ENCODE data around the gene RECK. TPM values are rescaled to one million over a fixed set of nuclear protein-coding genes. Genes with fewer than 3 reads are reported as not detected.

Gene RECK
- total RNA-seq, 1 donor from 2014 or later: 3.8 TPM

- DNase-seq (ENCODE audit: low spot score): no peak
- intact Hi-C loops (cut with micrococcal nuclease): no loop called here
- H3K27me3 Mint-ChIP-seq (ENCODE audit: insufficient read depth): no peaks in the 10 kb centered on the region
- peaks cover 96% of the 10 kb centered on the region for H3K4me1 Mint-ChIP-seq (ENCODE audit: low read depth)
- peaks cover 17% of the 10 kb centered on the region for H3K9me3 Mint-ChIP-seq
- H3K27ac Mint-ChIP-seq: peak overlapping the region; percentile 95
- H3K4me3 Mint-ChIP-seq: peak overlapping the region; percentile 79
- peaks cover 32% of the 10 kb centered on the region for H3K36me3 Mint-ChIP-seq (ENCODE audit: low read depth)
These were observed 106.0 kb downstream of the RECK start for GRCh38 chr9:36142510-36143244.

- Mint-ChIP-seq H3K27me3 (ENCODE audit: insufficient read depth) (no peaks in the 10 kb centered on the region), H3K9me3 (peaks cover 17% of the 10 kb centered on the region), H3K27ac (peak overlapping the region; percentile 95), H3K4me1 (ENCODE audit: low read depth) (peaks cover 95% of the 10 kb centered on the region), H3K4me3 (peak overlapping the region; percentile 79), H3K36me3 (ENCODE audit: low read depth) (peaks cover 32% of the 10 kb centered on the region)
- intact Hi-C loops (cut with micrococcal nuclease): no loop called here
- DNase-seq (ENCODE audit: low spot score): no peak
These were observed 106.5 kb downstream of the RECK start for GRCh38 chr9:36143245-36143641.

GRCh38 chr9:36144309-36145232 is 107.9 kb downstream of the RECK start:
- Mint-ChIP-seq H3K4me1 (ENCODE audit: low read depth) (peaks cover 91% of the 10 kb centered on the region), H3K27me3 (ENCODE audit: insufficient read depth) (no peaks in the 10 kb centered on the region), H3K4me3 (peak overlapping the region; percentile 79), H3K9me3 (peaks cover 17% of the 10 kb centered on the region), H3K27ac (peak overlapping the region; percentile 95), H3K36me3 (ENCODE audit: low read depth) (peaks cover 31% of the 10 kb centered on the region)
- intact Hi-C loops (cut with micrococcal nuclease): loop anchor here (1.0 kb wide), 1 partner anchor 8 kb away; the partner anchor contains the start of gene GLIPR2
- peak; percentile 17 for DNase-seq (ENCODE audit: low spot score)

- intact Hi-C loops (cut with micrococcal nuclease): no loop called here
These were observed 109.3 kb downstream of the RECK start for GRCh38 chr9:36145970-36146369.

GRCh38 chr9:36146651-36147050 is 109.9 kb downstream of the RECK start:
- DNase-seq (ENCODE audit: low spot score): no peak
- Mint-ChIP-seq H3K4me1 (ENCODE audit: low read depth) (peaks cover 87% of the 10 kb centered on the region), H3K4me3 (no peak overlapping the region), H3K27ac (no peak overlapping the region), H3K27me3 (ENCODE audit: insufficient read depth) (no peaks in the 10 kb centered on the region), H3K36me3 (ENCODE audit: low read depth) (peaks cover 33% of the 10 kb centered on the region), H3K9me3 (peaks cover 17% of the 10 kb centered on the region)
- intact Hi-C loops (cut with micrococcal nuclease): no loop called here

More at GRCh38 chr9:36145970-36146369, 109.3 kb downstream of the RECK start:
- Mint-ChIP-seq H3K27ac (no peak overlapping the region), H3K4me1 (ENCODE audit: low read depth) (peaks cover 87% of the 10 kb centered on the region), H3K9me3 (peaks cover 17% of the 10 kb centered on the region), H3K36me3 (ENCODE audit: low read depth) (peaks cover 32% of the 10 kb centered on the region), H3K27me3 (ENCODE audit: insufficient read depth) (no peaks in the 10 kb centered on the region), H3K4me3 (peak overlapping the region; percentile 79)
- no peak for DNase-seq (ENCODE audit: low spot score)

GRCh38 chr9:36147441-36148175 is 110.9 kb downstream of the RECK start:
- Mint-ChIP-seq H3K4me3 (peak overlapping the region; percentile 9), H3K27ac (peak overlapping the region; percentile 45), H3K27me3 (ENCODE audit: insufficient read depth) (no peaks in the 10 kb centered on the region), H3K36me3 (ENCODE audit: low read depth) (peaks cover 32% of the 10 kb centered on the region), H3K4me1 (ENCODE audit: low read depth) (peaks cover 85% of the 10 kb centered on the region), H3K9me3 (peaks cover 17% of the 10 kb centered on the region)
- intact Hi-C loops (cut with micrococcal nuclease): no loop called here
- DNase-seq (ENCODE audit: low spot score): no peak

- Mint-ChIP-seq H3K4me3 (no peak overlapping the region), H3K36me3 (ENCODE audit: low read depth) (peaks cover 36% of the 10 kb centered on the region), H3K27ac (no peak overlapping the region), H3K27me3 (ENCODE audit: insufficient read depth) (no peaks in the 10 kb centered on the region), H3K4me1 (ENCODE audit: low read depth) (peaks cover 83% of the 10 kb centered on the region), H3K9me3 (peaks cover 17% of the 10 kb centered on the region)
- peak; percentile 26 for DNase-seq (ENCODE audit: low spot score)
- intact Hi-C loops (cut with micrococcal nuclease): no loop called here
These were observed 111.8 kb downstream of the RECK start for GRCh38 chr9:36148311-36149051.

- no peak for DNase-seq (ENCODE audit: low spot score)
- Mint-ChIP-seq H3K27me3 (ENCODE audit: insufficient read depth) (no peaks in the 10 kb centered on the region), H3K4me1 (ENCODE audit: low read depth) (peaks cover 81% of the 10 kb centered on the region), H3K36me3 (ENCODE audit: low read depth) (peaks cover 37% of the 10 kb centered on the region), H3K9me3 (peaks cover 17% of the 10 kb centered on the region), H3K27ac (no peak overlapping the region), H3K4me3 (no peak overlapping the region)
- intact Hi-C loops (cut with micrococcal nuclease): no loop called here
These were observed 112.5 kb downstream of the RECK start for GRCh38 chr9:36149197-36149596.

- Mint-ChIP-seq H3K27me3 (ENCODE audit: insufficient read depth) (no peaks in the 10 kb centered on the region), H3K4me3 (peak overlapping the region; percentile 77), H3K9me3 (peaks cover 11% of the 10 kb centered on the region), H3K36me3 (ENCODE audit: low read depth) (peaks cover 34% of the 10 kb centered on the region), H3K27ac (peak overlapping the region; percentile 96), H3K4me1 (ENCODE audit: low read depth) (peaks cover 72% of the 10 kb centered on the region)
- DNase-seq (ENCODE audit: low spot score): no peak
- intact Hi-C loops (cut with micrococcal nuclease): loop anchor here (1.0 to 2.0 kb wide), 4 partner anchors 10 to 114 kb away; partner anchors contain the start of genes CLTA and RECK
These were observed 114.0 kb downstream of the RECK start for GRCh38 chr9:36150574-36151315.

GRCh38 chr9:36151316-36152210 is 114.8 kb downstream of the RECK start:
- peaks cover 6% of the 10 kb centered on the region for H3K9me3 Mint-ChIP-seq
- H3K27ac Mint-ChIP-seq: peak overlapping the region; percentile 96
- H3K27me3 Mint-ChIP-seq (ENCODE audit: insufficient read depth): no peaks in the 10 kb centered on the region
- peaks cover 28% of the 10 kb centered on the region for H3K36me3 Mint-ChIP-seq (ENCODE audit: low read depth)
- peak overlapping the region; percentile 77 for H3K4me3 Mint-ChIP-seq
- intact Hi-C loops (cut with micrococcal nuclease): loop anchor here (1.0 to 2.0 kb wide), 6 partner anchors 11 to 115 kb away; partner anchors contain the start of genes CLTA and RECK
- H3K4me1 Mint-ChIP-seq (ENCODE audit: low read depth): peaks cover 64% of the 10 kb centered on the region
- peak; percentile 84 for DNase-seq (ENCODE audit: low spot score)
